Retinal pigment epithelial cell (primary cell): ENCODE measurements around the gene GTF2H1.

ENCODE experiments used
- DNase-seq: peaks from one replicate; pipeline ENCODE4 v3.0.0-alpha.2; 2010; ENCODE audit warnings: low read depth
- H3K4me3 ChIP-seq: 2 replicates; pipeline ENCODE4 v1.5.1; 2011; ENCODE audit warnings: mild to moderate bottlenecking, low read length, control low read depth, moderate library complexity
- CTCF ChIP-seq: conservative IDR thresholded peaks from 2 replicates; pipeline ENCODE4 v1.5.1; 2011; ENCODE audit warnings: low read depth, low read length, control low read depth, inconsistent platforms

GTF2H1 gene

GRCh38 chr11:18329196-18329870, 7.0 kb downstream of the GTF2H1 start:
- no peak for DNase-seq
- no peak for TF ChIP-seq CTCF
- no peak overlapping the region for H3K4me3 ChIP-seq

- no peak for TF ChIP-seq CTCF
- H3K4me3 ChIP-seq, result no peak overlapping the region
- DNase-seq, result no peak
Observed at GRCh38 chr11:18330921-18331320, 8.6 kb downstream of the GTF2H1 start.

GRCh38 chr11:18332302-18332701, 9.9 kb downstream of the GTF2H1 start:
- TF ChIP-seq CTCF, result no peak
- H3K4me3 ChIP-seq, result no peak overlapping the region
- DNase-seq, result no peak

GRCh38 chr11:18332891-18333290, 10.5 kb downstream of the GTF2H1 start:
- TF ChIP-seq CTCF, result no peak
- DNase-seq, result no peak
- no peak overlapping the region for H3K4me3 ChIP-seq

- DNase-seq, result no peak
- TF ChIP-seq CTCF, result no peak
- no peak overlapping the region for H3K4me3 ChIP-seq
Observed at GRCh38 chr11:18347471-18348125, 25.2 kb downstream of the GTF2H1 start.

GRCh38 chr11:18352581-18352980, 30.2 kb downstream of the GTF2H1 start:
- TF ChIP-seq CTCF, result no peak
- DNase-seq, result no peak

GRCh38 chr11:18358646-18359045, 36.3 kb downstream of the GTF2H1 start:
- no peak for TF ChIP-seq CTCF
- DNase-seq, result no peak
- no peak overlapping the region for H3K4me3 ChIP-seq

More at GRCh38 chr11:18352581-18352980, 30.2 kb downstream of the GTF2H1 start:
- H3K4me3 ChIP-seq, result no peak overlapping the region
